Endometrial microvascular endothelial cells (primary cell): Measurements from ENCODE around the gene PLSCR4. TPM values are rescaled to one million over a fixed set of nuclear protein-coding genes. Genes with fewer than 3 reads are reported as not detected.
"Not testable (repeated sequence)": the region's sequence is repeated elsewhere in the genome, so short reads cannot be mapped to it uniquely, and the experiment has no call there.

Source experiments
- in situ Hi-C: cut with HindIII; loops from 2 replicates; pipeline ENCODE4 v1.10.0; 2017; ENCODE audit warnings: low sequenced_read_pairs, low pct_unique_long_range_greater_than_20kb; ENCODE audit errors: inconsistent ontology term
- total RNA-seq: library from RNA; depleted of rRNA; stranded (reverse); fragments of >200 nt; gene quantifications from one replicate; pipeline ENCODE4 v1.2.3, GENCODE V29; 2015; ENCODE audit errors: inconsistent ontology term

PLSCR4 gene
- total RNA-seq, 1 donor from 2014 or later = 32.3 TPM

DNA sequence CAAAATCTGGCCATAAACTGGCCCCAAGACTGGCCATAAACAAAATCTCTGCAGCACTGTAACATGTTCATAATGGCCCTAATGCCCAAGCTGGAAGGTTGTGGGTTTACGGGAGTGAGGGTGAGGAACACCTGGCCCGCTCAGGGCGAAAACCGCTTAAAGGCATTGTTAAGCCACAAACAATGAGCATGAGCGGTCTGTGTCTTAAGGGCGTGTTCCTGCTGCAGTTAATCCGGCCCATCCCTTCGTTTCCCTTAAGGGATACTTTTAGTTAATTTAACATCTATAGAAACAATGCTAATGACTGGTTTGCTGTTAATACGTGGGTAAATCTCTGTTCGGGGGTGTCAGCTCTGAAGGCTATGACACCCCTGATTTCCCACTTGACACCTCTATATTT lies 1.5 kb upstream of the PLSCR4 start:
- in situ Hi-C loops = not testable (repeated sequence)

DNA sequence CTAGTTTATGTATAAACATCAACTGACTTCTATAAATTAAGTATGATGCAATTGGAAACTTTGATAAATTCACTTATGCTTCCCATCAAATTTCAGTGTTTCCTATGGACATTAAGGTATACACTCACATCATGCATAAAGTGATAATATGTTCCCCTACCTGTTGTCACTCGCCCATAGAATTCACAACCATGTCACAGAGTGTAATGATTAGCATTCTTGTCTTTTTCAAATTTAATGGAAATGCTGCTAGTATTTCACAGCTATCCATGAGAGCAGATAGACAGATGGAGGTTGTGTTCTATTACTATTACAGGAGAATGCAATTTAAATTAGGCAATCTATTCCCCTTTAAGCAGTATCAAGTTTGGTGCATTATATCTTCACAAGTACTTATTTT lies 984 bp downstream of the PLSCR4 start:
- in situ Hi-C loops = no loop called here

DNA sequence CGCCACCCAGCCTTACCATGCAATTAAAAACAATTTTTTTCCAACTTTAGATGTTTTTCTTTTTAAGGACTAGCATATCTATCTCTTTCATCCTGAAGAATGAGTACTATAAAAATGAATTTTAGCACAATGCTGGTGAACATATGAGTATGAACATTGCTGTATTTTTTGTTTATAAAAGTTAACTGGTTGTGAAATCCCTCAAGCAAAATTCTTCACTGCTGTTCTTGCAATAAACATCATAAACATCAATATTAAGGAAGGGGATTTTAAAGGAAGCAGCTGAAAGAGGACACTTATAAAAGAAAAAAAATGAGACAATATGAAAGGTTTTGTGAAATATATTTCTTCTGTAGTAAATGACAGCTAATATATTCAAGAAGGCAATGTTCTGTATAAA lies 3.0 kb downstream of the PLSCR4 start:
- in situ Hi-C loops = no loop called here

DNA sequence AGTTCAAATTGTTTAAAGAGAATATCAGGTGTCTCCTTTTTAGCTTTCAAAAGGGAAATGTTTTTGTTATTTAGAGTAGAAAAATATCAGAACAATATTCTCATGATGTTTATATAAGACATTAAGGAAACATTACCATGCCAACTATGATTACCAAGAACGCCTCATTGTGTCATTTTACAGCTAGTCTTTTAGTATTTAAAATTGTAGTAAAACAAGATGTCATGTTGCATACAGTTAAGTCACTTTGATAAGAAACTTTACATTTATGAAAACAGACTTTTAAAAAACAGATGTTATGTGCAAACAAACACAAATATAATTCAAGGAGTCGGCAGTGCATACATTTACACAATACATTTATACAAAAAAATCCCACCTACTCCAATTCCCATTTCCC lies 4.4 kb downstream of the PLSCR4 start:
- in situ Hi-C loops = no loop called here

DNA sequence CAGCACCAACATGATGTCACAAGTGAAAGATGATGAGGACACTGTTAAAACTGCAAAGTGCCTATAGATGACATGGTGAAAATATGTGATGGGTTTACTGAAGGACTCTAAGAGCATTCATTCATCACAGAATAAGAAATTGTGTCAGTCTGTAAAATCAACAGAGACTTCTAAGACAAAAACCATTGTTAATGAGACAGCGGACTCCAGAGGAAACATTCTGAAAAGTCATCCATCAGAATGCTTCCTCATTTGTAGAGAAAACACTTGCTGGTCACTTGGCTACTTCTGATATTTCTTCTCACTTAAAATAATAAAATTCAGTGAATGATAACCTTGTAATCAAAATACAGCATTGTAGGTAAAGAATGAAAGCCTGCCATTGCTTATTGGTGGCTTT lies 7.3 kb downstream of the PLSCR4 start:
- in situ Hi-C loops = no loop called here

DNA sequence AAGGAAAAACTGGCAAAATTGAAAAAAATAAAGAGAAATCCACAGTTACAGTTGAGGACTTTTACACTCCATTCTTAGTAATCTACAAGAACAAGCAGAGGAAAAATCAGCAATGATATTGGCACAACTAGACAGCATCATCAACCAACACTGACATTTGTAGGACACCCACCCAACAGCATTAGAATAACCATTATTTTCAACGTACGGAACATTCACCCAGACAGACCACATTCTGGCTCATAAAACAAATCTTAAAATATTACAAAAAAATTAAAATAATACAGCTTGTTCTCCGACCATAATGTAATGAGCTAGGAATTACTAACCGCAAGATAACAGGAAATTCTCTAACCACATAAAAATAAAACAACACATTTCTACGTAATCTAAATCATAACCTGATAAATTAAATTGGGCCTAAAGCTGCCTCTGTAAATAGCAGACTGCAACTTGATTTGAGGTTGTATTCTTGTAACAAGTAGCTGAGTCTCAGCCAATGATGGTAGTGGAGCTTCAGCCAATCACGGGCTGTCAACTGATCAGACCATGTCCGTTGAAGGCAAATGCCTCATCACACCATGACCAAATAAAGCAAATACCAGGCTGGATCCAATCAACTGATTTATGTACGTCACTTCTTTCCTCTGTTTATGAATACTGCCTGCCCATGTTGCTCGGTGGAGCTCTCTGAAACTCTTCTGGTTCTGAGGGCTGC lies 9.2 kb downstream of the PLSCR4 start:
- in situ Hi-C loops = no loop called here

DNA sequence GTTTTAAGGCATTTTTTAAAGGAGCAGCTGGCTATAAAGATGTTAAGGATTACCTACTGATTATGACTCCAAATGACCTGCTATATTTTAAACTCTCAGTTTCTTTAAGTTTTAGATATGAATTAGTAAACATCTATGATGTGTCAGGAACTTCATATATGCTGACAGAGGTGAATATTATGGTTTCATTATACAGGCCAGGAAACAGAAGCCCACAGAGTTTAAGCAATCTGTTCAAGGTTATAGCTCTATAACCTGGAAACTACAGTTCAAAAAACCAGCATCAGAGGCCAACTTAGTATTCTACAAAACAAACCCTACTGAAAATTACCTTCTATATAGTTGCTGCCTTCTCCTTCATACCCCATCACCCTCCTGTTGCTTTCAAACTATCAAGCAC lies 17.4 kb downstream of the PLSCR4 start:
- in situ Hi-C loops = no loop called here

DNA sequence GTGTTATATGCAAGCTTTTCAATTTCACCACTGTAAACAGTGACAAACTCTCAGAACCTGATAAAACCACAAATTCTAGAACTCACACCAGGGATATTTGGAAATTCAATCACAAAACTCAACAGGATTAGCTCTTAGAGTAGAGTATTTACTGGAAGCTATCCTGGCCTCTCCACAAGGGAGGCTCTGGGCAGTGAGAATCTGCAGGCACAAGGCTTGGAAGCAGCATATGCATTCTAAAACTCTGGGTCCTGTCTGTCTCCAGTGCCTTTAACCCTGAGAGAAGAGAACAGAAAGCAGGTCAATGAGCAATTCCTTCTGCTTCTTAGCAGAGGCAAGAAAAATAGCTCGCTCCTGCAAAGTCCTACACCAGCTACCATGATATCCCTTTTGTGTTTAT lies 23.4 kb downstream of the PLSCR4 start:
- in situ Hi-C loops = no loop called here

DNA sequence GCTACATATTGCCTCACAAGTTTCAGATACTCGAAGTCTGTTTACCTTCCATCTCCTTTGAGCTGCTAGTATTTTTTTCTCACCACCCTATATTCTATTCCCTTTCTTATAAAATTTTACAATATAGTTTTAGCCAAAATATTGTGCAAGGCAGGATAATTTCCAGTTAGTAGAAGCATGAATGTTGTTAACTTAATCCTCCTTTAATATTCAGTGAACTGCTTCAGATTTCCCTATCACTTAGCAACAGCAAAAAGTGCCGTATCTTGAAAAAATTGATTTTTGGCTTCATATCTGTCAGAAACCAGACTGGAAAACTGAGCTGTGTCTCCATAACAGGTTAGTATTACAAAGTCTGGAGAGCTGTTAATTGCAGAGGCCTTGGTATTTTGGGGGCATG lies 24.0 kb downstream of the PLSCR4 start:
- in situ Hi-C loops = no loop called here

DNA sequence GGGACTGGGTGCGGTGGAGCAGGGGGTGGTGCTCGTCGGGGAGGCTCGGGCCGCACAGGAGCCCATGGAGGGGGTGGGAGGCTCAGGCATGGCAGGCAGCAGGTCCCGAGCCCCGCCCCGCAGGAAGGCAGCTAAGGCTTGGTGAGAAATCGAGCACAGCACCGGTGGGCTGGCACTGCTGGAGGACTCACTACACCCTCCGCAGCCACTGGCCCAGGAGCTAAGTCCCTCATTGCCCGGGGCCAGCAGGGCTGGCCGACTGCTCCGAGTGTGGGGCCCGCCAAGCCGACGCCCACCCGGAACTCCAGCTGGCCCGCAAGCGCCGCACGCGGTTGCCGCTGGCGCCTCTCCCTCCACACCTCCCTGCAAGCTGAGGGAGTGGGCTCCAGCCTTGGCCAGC lies 25.4 kb downstream of the PLSCR4 start:
- in situ Hi-C loops = not testable (repeated sequence)

DNA sequence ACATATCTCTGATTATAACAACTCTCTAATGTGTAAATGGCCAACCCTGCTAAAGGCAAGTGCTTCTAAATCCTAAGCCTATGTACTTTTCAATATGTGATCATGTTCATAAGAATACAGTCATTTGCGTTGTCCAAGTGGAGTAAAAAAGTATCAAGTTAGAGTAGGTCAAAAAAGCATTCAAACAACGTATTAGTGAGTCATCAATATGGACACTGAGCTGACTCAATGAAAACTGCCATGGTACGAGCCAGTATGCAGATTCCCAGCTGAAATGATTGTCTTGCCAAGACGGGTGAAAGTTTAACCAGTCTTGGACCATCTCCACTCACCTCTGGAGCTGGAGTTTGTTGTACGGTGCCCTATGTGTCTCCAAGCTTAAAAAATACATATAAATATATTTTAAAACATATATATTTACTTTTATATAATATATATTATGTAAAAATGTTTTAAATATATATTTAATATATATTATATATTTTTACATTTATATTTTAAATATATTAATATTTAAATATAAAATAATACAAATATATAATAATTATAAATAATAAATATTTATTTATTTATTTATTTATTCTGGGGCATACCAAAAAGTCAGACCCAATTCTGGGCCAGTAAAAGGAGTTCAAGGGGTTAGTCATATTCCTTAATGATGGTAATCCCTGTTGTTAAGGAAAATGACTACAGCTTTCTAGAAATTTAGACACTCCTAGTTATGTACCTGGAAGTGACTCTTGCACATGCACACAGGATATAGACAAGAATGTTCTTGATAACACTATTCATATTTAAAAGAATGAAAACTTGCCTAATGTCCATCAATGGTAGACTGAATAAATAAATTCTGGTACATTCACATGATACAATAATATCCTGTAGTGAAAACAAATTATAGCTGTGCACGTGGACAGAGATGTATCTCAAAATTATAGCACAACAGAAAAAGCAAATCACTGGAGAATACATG lies 27.2 kb downstream of the PLSCR4 start:
- in situ Hi-C loops = no loop called here

DNA sequence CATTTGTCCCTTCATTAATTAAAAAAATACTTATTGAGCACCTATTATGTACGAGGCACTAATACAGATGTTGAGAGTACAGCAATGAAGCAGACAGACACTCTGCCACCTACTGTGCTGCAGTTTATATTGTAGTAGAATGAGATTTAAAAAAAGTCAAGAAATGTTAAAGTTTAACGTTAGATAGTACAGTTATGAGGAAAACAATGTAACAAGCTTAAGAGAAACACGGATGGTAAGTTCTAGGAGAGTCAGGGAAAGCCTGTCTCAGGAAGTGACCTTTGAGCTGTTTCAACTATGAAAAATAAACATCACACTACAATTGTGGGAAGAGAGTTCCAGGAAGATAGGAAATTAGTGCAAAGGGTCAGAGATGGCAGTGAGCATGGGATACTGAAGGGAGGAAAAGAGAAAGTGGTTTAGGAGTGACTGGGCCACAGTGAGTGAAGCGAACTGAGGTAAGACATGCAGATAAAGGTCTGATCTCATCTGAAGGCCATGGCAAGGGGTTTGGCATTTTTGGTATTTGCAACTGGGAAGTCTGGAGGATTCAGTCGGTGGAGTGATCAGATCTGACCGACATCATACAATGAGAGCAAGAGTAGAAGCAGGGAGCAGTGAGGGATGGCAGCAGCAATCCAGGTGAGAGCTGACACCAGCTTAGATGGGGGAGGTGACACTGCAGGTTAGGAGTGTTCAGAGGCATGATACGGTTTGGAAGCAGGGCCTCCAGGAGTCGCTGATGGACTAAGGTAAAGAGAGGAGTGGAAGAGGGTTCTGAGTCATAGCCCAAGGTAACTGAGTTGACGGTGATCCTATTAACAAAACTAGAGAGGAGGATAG lies 28.5 kb downstream of the PLSCR4 start:
- in situ Hi-C loops = no loop called here

DNA sequence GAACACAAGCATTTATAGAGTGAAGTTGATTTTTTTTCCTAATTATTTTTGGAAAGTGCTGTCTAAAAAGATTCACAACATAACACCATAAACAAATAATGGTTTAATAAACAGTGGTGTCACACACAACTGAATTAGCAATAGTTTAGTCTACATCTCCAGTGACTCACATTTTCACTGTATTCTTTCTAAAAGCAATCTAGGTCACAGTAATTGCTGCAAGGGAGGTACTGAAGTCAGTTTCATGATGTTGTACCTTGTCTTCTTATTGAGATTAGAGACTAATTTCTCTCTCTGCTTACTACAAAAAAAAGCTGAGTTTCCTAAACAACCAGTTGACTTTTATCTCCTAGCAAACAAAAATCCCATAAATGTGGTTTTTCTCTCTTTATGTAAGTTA lies 29.6 kb downstream of the PLSCR4 start:
- in situ Hi-C loops = no loop called here

DNA sequence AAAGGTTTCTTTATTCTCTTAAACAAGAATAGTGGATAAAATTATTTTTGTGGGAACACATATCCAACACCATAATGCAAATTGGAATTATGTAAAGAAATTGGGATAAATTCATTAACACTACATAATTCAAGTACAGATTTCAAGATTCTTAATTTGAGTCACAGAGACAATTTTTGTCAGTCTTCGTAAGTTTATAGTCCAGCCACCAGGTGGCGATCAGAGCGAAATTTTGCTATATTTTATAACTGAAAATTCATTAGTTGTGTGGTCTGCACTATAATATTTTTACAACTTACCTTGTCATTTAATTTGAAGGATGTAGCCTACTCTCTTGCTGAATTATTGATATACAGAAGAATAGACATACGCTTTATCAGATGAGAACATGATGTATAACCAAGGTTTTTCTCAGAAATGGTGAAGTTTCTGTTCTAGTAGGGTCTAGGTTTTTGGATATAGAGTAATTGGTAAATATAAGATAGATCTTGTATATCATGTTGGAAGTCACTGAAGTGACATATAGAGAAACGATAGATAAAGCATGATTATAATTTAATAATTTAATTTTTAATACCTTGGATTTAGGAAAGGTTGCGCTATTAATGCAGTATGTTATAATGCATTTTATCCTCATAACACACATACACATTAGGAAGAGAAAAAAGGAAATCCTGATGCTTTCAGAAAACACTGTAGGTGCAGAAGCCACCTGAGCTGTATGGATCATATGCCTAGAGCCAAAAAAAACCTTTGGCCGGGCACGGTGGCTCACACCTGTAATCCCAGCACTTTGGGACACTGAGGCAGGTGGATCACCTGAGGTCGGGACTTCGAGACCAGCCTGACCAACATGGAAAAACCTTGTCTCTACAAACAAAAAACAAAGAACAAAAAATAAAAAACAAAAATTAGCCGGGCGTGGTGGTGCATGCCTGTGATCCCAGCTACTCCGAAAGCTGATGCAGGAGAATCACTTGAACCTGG lies 31.7 kb downstream of the PLSCR4 start:
- in situ Hi-C loops = no loop called here

DNA sequence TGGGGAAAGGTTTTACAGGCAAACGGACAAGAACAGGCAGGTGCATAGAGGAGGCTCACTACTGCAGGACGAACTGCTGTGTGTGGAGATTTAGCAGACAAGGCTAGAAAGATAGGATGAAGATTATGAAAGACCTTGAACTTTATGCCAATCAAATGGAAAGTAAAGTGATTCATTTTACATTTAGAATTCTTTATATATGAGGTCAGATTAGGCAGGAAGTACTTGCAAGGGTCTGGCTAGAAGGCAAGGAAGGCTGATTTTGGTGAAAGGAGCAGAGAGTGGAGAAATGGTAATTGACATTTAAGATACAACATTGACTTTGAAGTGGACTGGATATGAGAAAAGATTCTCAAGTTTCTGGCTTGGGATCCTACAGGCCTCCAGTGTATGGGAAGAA lies 33.6 kb downstream of the PLSCR4 start:
- in situ Hi-C loops = no loop called here

DNA sequence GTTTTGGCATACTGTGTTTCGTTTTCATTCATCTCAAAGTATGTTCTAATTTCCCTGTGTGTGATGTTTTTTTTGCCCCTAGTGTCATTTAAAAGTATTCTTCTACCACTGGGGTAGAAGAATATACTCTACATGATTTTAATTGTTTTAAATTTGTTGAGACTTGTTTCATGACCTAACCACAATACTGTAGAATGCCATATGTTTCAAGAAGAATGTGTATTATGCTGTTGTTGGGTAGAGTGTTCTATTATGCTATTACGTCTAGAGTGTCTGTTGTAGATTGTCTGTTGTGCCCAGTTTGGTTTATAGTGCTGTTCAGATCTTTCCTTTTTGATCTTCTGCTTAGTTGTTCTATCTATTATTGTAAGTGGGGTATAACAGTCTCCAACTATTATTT lies 36.4 kb downstream of the PLSCR4 start:
- in situ Hi-C loops = no loop called here

DNA sequence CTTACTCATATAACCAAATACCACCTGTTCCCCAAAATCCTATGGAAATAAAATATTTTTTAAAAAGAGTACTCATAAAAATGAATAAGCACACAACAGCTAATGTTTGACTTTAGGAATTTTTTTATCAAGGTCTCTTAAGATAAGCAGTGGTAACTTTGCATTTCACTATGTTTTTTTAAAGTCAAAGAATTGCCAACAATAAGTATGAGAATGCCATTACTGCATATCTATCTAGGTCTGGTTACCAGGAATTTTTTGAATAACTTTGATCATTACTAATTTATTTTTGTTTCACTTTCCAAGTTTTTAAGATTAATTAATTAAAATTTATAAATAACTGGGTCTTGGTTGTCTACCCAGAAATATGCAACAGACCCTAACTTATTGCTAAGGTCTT lies 41.5 kb downstream of the PLSCR4 start:
- in situ Hi-C loops = no loop called here

DNA sequence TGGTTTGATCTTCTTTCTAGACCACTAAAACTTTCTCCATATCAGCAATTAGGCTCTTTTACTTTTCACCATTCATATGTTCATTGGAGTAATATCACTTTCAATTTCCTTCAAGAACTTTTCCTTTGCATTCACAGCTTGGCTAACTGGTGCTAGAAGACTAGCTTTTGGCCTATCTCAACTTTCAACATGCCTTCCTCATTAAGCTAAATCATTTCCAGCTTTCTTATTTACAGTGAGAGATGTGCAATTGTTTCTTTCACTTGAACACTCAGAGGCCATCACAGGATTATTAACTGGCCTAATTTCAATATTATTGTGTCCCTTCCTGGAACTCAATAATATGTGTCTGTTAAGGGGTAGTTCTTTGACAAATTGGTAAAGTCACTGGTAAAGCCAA lies 47.1 kb downstream of the PLSCR4 start:
- in situ Hi-C loops = no loop called here
